ENCODE data around the gene LUZP2. TPM values are rescaled to one million over a fixed set of nuclear protein-coding genes. Genes with fewer than 3 reads are reported as not detected.
A peak's percentile ranks its signal among the peaks of the same experiment; 100 is the strongest.

Gene LUZP2
- total and polyA plus RNA-seq, 2 of the 8 experiments (the other 6 are each of a cell fraction or from before 2014, with no cell fraction given): 0.79 to 1.5 TPM

DNA sequence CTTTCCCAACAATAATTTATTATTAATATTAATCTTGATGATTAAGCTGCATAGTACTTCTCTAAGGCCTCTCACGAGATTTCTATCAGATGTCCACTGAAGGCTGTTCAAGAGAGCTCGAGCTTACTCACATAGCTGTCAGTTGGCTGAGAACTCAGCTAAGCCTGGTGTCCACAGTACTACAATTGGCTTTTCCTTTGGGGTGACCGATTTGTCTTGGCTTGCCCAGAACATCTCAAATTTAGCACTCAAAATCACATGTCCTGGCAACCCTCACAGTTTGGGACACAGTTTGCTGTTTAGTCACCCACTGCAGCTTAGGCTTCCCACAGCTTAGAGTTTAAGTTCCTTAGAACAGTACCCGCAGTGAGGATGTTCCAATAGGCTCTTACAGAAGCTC lies 96.5 kb downstream of the LUZP2 start:
- no peaks in the 10 kb centered on the region for H3K23me2 ChIP-seq (ENCODE audit: low read depth, low read length)
- DNase-seq (ENCODE audit: low read depth in 1 of 2, low spot score in 2 of 2) (no peak), FAIRE-seq (no peak)
- no peak overlapping the region for H3K4me2 ChIP-seq (ENCODE audit: insufficient read depth in 1 of 2, low read depth in 2 of 2, low read length in 2 of 2)
- H3K4ac ChIP-seq (replicated peaks; ENCODE audit: insufficient read length, low read depth, low read length): no peak overlapping the region
- no peak overlapping the region for H2BK20ac ChIP-seq (ENCODE audit: low read length)
- no peak overlapping the region for H2BK15ac ChIP-seq (ENCODE audit: low read length)
- no peaks in the 10 kb centered on the region for H3K4me1 ChIP-seq (replicated peaks in 1 of 4; ENCODE audit: control insufficient read depth in 3 of 4, insufficient read depth in 4 of 4, low read length in 3 of 4)
- no peaks in the 10 kb centered on the region for H3K79me1 ChIP-seq (ENCODE audit: low read depth, low read length)
- H3K27me3 ChIP-seq (replicated peaks in 1 of 4; ENCODE audit: control insufficient read depth in 3 of 4, extremely low read depth in 1 of 4, insufficient read depth in 3 of 4, low read length in 3 of 4): no peaks in the 10 kb centered on the region
- no peak overlapping the region for H4K8ac ChIP-seq (ENCODE audit: extremely low read depth, insufficient read depth, low read length)
- no peak overlapping the region for H2BK120ac ChIP-seq (replicated peaks; ENCODE audit: low read depth, low read length)
- 93% methylated on average over 4 of the region's 4 CpGs; no CpG with 5 or more reads in 1 of the 2 experiments for WGBS, 2 experiments (ENCODE audit: extremely low coverage in 1 of 2, insufficient coverage in 1 of 2, insufficient read length in 1 of 2, insufficient replicate concordance in 2 of 2, low coverage in 1 of 2, low lambda C conversion rate in 2 of 2, missing lambda C conversion rate in 1 of 2)
- H4K5ac ChIP-seq (ENCODE audit: insufficient read length, low read depth, low read length): no peak overlapping the region
- H4K20me1 ChIP-seq (replicated peaks in 1 of 2; ENCODE audit: control insufficient read depth in 1 of 2, insufficient read depth in 2 of 2, low read length in 2 of 2): no peaks in the 10 kb centered on the region
- ChIA-PET POLR2A (ENCODE audit: partially characterized antibody) (no interaction called here), CTCF (ENCODE audit: partially characterized antibody) (interaction anchor here (0.6 kb wide), 1 partner anchor 11 kb away, joined by 4 read pairs; no protein-coding TSS in a partner anchor)
- no peaks in the 10 kb centered on the region for H3K79me2 ChIP-seq (ENCODE audit: control insufficient read depth in 1 of 2, insufficient read depth in 2 of 2, low read length in 2 of 2)
- H3K4me3 ChIP-seq (ENCODE audit: extremely low read depth in 1 of 4, insufficient read depth in 2 of 4, low read depth in 3 of 4, low read length in 4 of 4): no peak overlapping the region
- H3K9me3 ChIP-seq (ENCODE audit: insufficient read depth in 2 of 2, low read depth in 1 of 2, low read length in 1 of 2): no peaks in the 10 kb centered on the region
- H3K9ac ChIP-seq (replicated peaks in 1 of 4; ENCODE audit: extremely low read depth in 1 of 4, low read depth in 3 of 4, low read length in 3 of 4): no peak overlapping the region
- peak overlapping the region; percentile 39; the same call in 1 of the 2 replicates for H2BK12ac ChIP-seq (ENCODE audit: low read depth, low read length)
- H4K91ac ChIP-seq (replicated peaks; ENCODE audit: insufficient read length, low read length): no peak overlapping the region
- H2BK5ac ChIP-seq (ENCODE audit: low read depth, low read length): no peak overlapping the region
- H3K56ac ChIP-seq (replicated peaks; ENCODE audit: insufficient read length, low read depth, low read length): no peak overlapping the region
- H2AK5ac ChIP-seq (ENCODE audit: low read depth, low read length): no peak overlapping the region
- no peak overlapping the region for H3K14ac ChIP-seq (ENCODE audit: insufficient read length)
- no peaks in the 10 kb centered on the region for H3K36me3 ChIP-seq (ENCODE audit: control insufficient read depth in 2 of 4, insufficient read depth in 4 of 4, low read length in 3 of 4)
- no peak overlapping the region for H3K23ac ChIP-seq (ENCODE audit: insufficient read length)
- H2AFZ ChIP-seq (ENCODE audit: low read length): no peak overlapping the region
- H3K27ac ChIP-seq (ENCODE audit: low read depth, low read length): no peak overlapping the region
- no peak overlapping the region for H3K18ac ChIP-seq (ENCODE audit: extremely low read depth, low read length)
- TF ChIP-seq HDAC2 (IDR thresholded peaks at IDR 0.05; ENCODE audit: borderline replicate concordance in 1 of 2, low read depth in 2 of 2, low read length in 2 of 2) (no peak), TAF7 (optimal IDR thresholded peaks at IDR 0.05; ENCODE audit: borderline replicate concordance, low read depth, low read length) (no peak), SRF (IDR thresholded peaks at IDR 0.05; ENCODE audit: low read depth, low read length) (no peak), RAD21 (IDR thresholded peaks at IDR 0.05 in 1 of 2, conservative IDR thresholded peaks at IDR 0.05 in 1 of 2; ENCODE audit: low read depth in 2 of 2, low read length in 2 of 2) (no peak), PHF8 (conservative IDR thresholded peaks at IDR 0.05; ENCODE audit: low read depth, low read length) (no peak), SIRT6 (IDR thresholded peaks at IDR 0.05; ENCODE audit: low read length) (no peak), BRCA1 (IDR thresholded peaks at IDR 0.05; ENCODE audit: low read depth, low read length) (no peak), EZH2 (IDR thresholded peaks at IDR 0.05; ENCODE audit: low read depth, low read length, severe bottlenecking) (no peak), SP1 (IDR thresholded peaks at IDR 0.05; ENCODE audit: low read depth, low read length) (no peak), SAP30 (IDR thresholded peaks at IDR 0.05; ENCODE audit: insufficient read depth, insufficient replicate concordance, low read length) (no peak)
- TF ChIP-seq, protein P1, sequence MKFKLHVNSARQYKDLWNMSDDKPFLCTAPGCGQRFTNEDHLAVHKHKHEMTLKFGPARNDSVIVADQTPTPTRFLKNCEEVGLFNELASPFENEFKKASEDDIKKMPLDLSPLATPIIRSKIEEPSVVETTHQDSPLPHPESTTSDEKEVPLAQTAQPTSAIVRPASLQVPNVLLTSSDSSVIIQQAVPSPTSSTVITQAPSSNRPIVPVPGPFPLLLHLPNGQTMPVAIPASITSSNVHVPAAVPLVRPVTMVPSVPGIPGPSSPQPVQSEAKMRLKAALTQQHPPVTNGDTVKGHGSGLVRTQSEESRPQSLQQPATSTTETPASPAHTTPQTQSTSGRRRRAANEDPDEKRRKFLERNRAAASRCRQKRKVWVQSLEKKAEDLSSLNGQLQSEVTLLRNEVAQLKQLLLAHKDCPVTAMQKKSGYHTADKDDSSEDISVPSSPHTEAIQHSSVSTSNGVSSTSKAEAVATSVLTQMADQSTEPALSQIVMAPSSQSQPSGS (IDR thresholded peaks at IDR 0.05; ENCODE audit: low read length): no peak

All from H1 (cell line).